KBM-7 (cell line): ENCODE data around the gene RIT2.

Experiments used
- DNase-seq: peaks from one replicate; pipeline ENCODE4 v3.0.0-alpha.2; 2015
- in situ Hi-C: fragments of 300-500 bp; cut with MboI; formaldehyde crosslinking; loops from 2 replicates; pipeline ENCODE4 v1.14.3; 2020; ENCODE audit warnings: low sequenced_read_pairs, low pct_unique_long_range_greater_than_20kb, mixed read lengths

The RIT2 gene

GRCh38 chr18:42883169-42883568 lies 232.3 kb downstream of the RIT2 start:
- in situ Hi-C loops: no loop called here
- DNase-seq: no peak

- in situ Hi-C loops: no loop called here
- DNase-seq: no peak
Measured at GRCh38 chr18:42882122-42882521, 233.4 kb downstream of the RIT2 start.

- no peak for DNase-seq
- in situ Hi-C loops: no loop called here
Measured at GRCh38 chr18:42872838-42873237, 242.6 kb downstream of the RIT2 start.

GRCh38 chr18:42864876-42865275 lies 250.6 kb downstream of the RIT2 start:
- in situ Hi-C loops: no loop called here

GRCh38 chr18:42861271-42861670 lies 254.2 kb downstream of the RIT2 start:
- peak; percentile 0 for DNase-seq
- in situ Hi-C loops: no loop called here

More at GRCh38 chr18:42864876-42865275, 250.6 kb downstream of the RIT2 start:
- DNase-seq: no peak

DNA sequence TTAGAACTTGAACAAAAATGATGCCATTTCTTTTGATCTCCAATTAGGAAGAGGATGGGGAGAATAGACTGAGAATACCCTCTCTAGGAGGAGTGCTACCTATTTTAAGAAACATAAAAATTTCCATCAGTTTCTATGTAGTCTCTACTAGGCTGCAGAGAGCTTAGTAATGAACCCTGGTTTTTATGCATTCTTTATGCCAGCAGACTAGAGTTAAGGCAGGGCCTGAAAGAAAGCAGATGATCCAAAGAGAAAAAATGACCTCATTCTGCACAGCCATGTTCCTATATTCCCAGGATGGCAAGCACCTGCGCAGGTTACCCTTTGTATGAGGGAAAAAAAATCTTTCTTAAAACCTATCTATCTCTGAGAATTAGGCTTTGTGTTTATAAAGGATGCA lies 254.9 kb downstream of the RIT2 start:
- in situ Hi-C loops: no loop called here
- no peak for DNase-seq

DNA sequence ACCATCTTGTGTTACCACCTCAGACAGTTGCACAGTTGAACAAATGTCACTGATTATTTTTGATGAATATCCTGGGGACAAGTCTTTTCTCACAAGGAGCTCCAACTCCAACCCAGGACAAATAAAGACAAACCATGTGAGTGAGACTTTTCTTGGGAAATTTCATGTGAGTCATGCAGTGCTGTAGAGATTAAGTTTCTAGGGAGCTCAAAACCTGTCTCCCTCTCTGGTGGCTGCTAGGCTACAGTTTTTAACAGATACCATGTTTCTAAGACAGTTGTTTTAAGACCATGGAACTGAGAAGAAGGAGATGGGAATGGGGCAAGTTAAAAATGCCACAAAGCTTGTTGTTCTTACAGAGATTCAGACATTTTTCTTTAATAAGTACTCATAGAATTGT lies 255.5 kb downstream of the RIT2 start:
- no peak for DNase-seq

DNA sequence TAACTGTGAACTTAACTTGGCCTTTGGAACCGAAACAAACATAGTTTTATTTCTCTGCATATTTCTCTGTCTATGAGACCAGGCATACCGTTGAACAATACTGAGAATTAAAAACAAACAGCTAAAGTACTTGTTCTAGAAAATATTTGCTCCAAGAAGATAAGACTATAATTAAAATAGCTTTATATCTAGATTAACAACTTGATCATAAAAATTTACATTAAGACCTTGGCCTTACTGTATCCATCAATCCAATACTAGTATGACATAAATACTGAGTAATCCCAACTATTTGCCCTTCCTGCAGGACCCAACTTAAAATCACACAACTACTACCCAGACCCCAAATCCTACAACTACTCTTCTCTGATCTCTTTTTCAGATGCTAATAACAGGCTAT lies 260.9 kb downstream of the RIT2 start:
- in situ Hi-C loops: no loop called here
- DNase-seq: no peak

More for the DNA sequence above, 255.5 kb downstream of the RIT2 start:
- in situ Hi-C loops: no loop called here

DNA sequence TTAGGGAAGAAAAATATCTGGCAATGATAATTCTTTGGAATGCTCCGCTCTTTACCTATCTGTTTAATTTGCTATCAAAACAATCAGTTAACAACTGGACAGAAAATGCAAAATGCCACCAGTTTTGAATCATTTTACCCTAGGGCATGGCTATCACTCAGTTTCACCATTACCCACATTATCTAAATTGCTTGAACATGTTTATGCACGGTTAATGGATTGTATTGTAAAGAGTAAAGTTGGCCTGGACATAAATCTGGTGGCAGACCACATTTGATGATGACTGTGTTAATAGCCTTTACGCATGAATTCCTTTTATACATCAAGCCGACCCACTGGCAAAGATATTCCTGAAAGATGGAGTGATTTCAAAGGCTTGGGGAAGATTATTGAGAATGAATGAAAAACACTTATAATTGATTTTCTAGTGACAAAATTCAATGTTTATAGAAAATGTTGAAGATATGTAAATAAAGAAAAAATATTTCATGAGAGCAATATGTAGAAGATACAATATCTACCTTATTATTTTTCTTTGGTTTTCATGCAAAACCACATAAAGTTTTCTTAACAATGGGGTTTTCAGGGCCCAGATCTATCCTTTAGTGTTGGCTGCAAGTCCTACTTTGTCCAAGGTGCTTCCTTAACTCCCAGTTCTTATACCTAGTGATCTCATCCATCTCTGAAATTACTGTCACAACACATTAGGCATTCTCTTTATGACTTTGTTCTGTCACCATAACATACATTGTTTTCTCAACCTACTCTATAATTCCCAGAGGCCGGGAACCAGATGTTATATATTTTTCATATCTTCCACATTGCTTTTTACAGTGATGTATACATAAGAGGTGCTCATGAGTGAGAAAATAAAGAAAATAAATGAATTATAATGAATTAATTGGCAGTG lies 265.1 kb downstream of the RIT2 start:
- in situ Hi-C loops: no loop called here
- no peak for DNase-seq

GRCh38 chr18:42839408-42839807 lies 276.1 kb downstream of the RIT2 start:
- DNase-seq: no peak
- in situ Hi-C loops: no loop called here

- in situ Hi-C loops: no loop called here
- DNase-seq: no peak
Measured at GRCh38 chr18:42838546-42839145, 276.8 kb downstream of the RIT2 start.

- in situ Hi-C loops: no loop called here
- no peak for DNase-seq
Measured at GRCh38 chr18:42830936-42831335, 284.5 kb downstream of the RIT2 start.

DNA sequence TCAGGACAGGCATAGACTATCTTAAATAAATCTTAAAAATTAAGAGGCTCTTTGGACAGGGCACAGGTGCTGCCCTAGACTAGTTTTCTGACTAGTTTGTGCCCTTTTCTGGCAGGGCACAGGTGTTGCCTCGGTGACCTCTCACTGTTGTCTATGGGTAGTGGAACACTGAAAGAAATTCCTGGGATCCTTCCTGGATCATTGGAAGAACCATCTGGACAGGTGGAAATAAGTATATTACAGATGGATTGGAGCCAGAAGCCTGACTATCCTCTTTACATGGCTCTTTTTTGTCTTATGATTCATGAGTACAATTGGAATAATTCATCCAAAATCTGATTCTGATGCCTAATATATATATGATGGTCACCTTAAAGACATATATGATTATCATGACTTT lies 286.6 kb downstream of the RIT2 start:
- in situ Hi-C loops: no loop called here
- no peak for DNase-seq

DNA sequence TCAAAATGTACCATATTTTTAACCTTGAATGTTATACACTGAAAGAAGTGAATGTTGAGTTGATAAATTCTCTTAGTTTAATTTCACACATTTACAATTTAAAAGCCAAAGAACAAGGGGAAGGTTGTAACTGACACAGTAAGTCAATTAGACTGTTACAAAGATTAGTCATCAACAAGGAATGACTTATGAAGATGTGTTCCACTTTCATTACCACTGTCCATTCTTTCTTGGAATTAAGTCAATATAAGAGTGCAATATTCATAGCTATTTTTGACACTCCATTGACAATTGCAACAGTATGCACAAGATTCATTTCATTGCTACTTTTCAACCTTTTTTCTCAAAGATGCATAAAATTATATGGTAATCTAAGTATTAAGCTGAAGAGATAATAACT lies 291.3 kb downstream of the RIT2 start:
- DNase-seq: no peak
- in situ Hi-C loops: no loop called here

- DNase-seq: no peak
- in situ Hi-C loops: no loop called here
Measured at GRCh38 chr18:42822711-42823110, 292.8 kb downstream of the RIT2 start.

GRCh38 chr18:42821492-42821891 lies 294.0 kb downstream of the RIT2 start:
- DNase-seq: no peak
- in situ Hi-C loops: no loop called here

GRCh38 chr18:42814618-42815017 lies 300.9 kb downstream of the RIT2 start:
- in situ Hi-C loops: no loop called here
- no peak for DNase-seq

DNA sequence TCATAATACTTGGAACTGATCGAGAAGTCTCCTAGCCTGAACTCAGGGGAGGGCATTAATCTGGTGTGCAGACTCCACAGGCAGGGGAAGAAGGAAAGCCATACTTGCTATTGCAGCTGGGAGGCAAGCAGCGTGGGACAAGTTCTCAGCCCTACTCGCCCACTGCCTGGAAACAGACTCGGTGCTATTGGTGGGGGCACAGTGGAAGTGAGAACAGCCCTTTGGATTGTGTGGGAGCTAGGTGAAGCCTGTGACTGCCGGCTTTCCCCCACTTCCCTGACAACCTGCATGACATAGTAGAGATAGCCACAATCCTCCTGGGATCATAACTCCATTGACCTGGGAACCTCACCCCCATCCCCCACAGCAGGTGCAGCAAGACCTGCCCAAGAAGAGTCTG lies 301.3 kb downstream of the RIT2 start:
- no peak for DNase-seq
- in situ Hi-C loops: no loop called here

GRCh38 chr18:42813570-42813969 lies 301.9 kb downstream of the RIT2 start:
- in situ Hi-C loops: no loop called here
- DNase-seq: no peak

- in situ Hi-C loops: no loop called here
- no peak for DNase-seq
Measured at GRCh38 chr18:42807887-42808286, 307.6 kb downstream of the RIT2 start.

- DNase-seq: no peak
- in situ Hi-C loops: no loop called here
Measured at GRCh38 chr18:42801706-42802105, 313.8 kb downstream of the RIT2 start.
